ENCODE results near the gene GOSR1.
"Not testable (repeated sequence)": the region's sequence is repeated elsewhere in the genome, so short reads cannot be mapped to it uniquely, and the experiment has no call there.

Gene GOSR1

GRCh38 chr17:30520882-30521281 lies 43.7 kb downstream of the GOSR1 start:
- TF ChIP-seq ELK4 (IDR thresholded peaks at IDR 0.05; ENCODE audit: borderline replicate concordance, low read depth, low read length) (no peak), ZNF394 (tag by site-specific recombination; IDR thresholded peaks at IDR 0.05; ENCODE audit: borderline replicate concordance) (no peak)
- no peak overlapping the region for H3K4me3 ChIP-seq (ENCODE audit: low read depth, low read length)
- H3K9me3 ChIP-seq (ENCODE audit: control insufficient read depth, insufficient read depth, low read depth, low read length), result no peaks in the 10 kb centered on the region
- no peak overlapping the region for H3K27ac ChIP-seq (ENCODE audit: extremely low read depth, low read depth, low read length)
- CTCF ChIA-PET, result interaction anchor here (0.6 kb wide), 2 partner anchors 33 to 1056 kb away, joined by 3 read pairs; no protein-coding TSS in a partner anchor
- POLR2A ChIA-PET, result no interaction called here
- no peaks in the 10 kb centered on the region for H3K4me1 ChIP-seq (ENCODE audit: control insufficient read depth, insufficient read depth, low read length)
- peaks cover 42 to 61% of the 10 kb centered on the region in 2 experiments for H3K36me3 ChIP-seq (ENCODE audit: control insufficient read depth in 2 of 2, insufficient read depth in 1 of 2, low read length in 2 of 2)

GRCh38 chr17:30521766-30522165 lies 44.6 kb downstream of the GOSR1 start:
- Histone ChIP-seq H3K4me1 (ENCODE audit: control insufficient read depth, insufficient read depth, low read length) (no peaks in the 10 kb centered on the region), H3K4me3 (ENCODE audit: low read depth, low read length) (no peak overlapping the region), H3K36me3 (ENCODE audit: control insufficient read depth in 2 of 2, insufficient read depth in 1 of 2, low read length in 2 of 2) (peaks cover 39 to 57% of the 10 kb centered on the region in 2 experiments), H3K27ac (ENCODE audit: extremely low read depth, low read depth, low read length) (no peak overlapping the region), H3K9me3 (ENCODE audit: control insufficient read depth, insufficient read depth, low read depth, low read length) (no peaks in the 10 kb centered on the region)
- POLR2A ChIA-PET, result no interaction called here
- no peak for TF ChIP-seq ZNF561 (tag by site-specific recombination; IDR thresholded peaks at IDR 0.05; ENCODE audit: borderline replicate concordance)
- CTCF ChIA-PET, result no interaction called here

GRCh38 chr17:30523236-30523635 lies 46.0 kb downstream of the GOSR1 start:
- peaks cover 32 to 46% of the 10 kb centered on the region in 2 experiments for H3K36me3 ChIP-seq (ENCODE audit: control insufficient read depth in 2 of 2, insufficient read depth in 1 of 2, low read length in 2 of 2)
- H3K4me3 ChIP-seq (ENCODE audit: low read depth, low read length); H3K4me1 ChIP-seq (ENCODE audit: control insufficient read depth, insufficient read depth, low read length); H3K9me3 ChIP-seq (ENCODE audit: control insufficient read depth, insufficient read depth, low read depth, low read length); POLR2A ChIA-PET; H3K27ac ChIP-seq (ENCODE audit: extremely low read depth, low read depth, low read length): not testable (repeated sequence)
- CTCF ChIA-PET, result interaction anchor here (0.7 kb wide), 1 partner anchor 34 kb away, joined by 4 read pairs; no protein-coding TSS in a partner anchor

GRCh38 chr17:30524847-30525246 lies 47.6 kb downstream of the GOSR1 start:
- Histone ChIP-seq H3K4me1 (ENCODE audit: control insufficient read depth, insufficient read depth, low read length) (no peaks in the 10 kb centered on the region), H3K4me3 (ENCODE audit: low read depth, low read length) (no peak overlapping the region), H3K36me3 (ENCODE audit: control insufficient read depth in 2 of 2, insufficient read depth in 1 of 2, low read length in 2 of 2) (peaks cover 24 to 38% of the 10 kb centered on the region in 2 experiments), H3K9me3 (ENCODE audit: control insufficient read depth, insufficient read depth, low read depth, low read length) (no peaks in the 10 kb centered on the region), H3K27ac (ENCODE audit: extremely low read depth, low read depth, low read length) (no peak overlapping the region)
- POLR2A ChIA-PET, result no interaction called here
- TF ChIP-seq BCL11B (tag by site-specific recombination; IDR thresholded peaks at IDR 0.05; ENCODE audit: low read depth) (no peak), ZNF580 (tag by site-specific recombination; IDR thresholded peaks at IDR 0.05) (no peak), PATZ1 (tag by site-specific recombination; IDR thresholded peaks at IDR 0.05) (no peak), ZNF658 (tag by site-specific recombination; IDR thresholded peaks at IDR 0.05) (no peak), ZNF24 (tag by site-specific recombination; IDR thresholded peaks at IDR 0.05) (no peak), ZNF530 (tag by site-specific recombination; IDR thresholded peaks at IDR 0.05; ENCODE audit: low read depth) (no peak), GFI1B (tag by site-specific recombination; IDR thresholded peaks at IDR 0.05) (no peak), IKZF3 (tag by site-specific recombination; IDR thresholded peaks at IDR 0.05) (no peak), ZNF157 (tag by site-specific recombination; IDR thresholded peaks at IDR 0.05) (no peak), ZNF488 (tag by site-specific recombination; IDR thresholded peaks at IDR 0.05) (no peak), ZNF140 (tag by site-specific recombination; IDR thresholded peaks at IDR 0.05) (no peak), ZNF423 (tag by site-specific recombination; IDR thresholded peaks at IDR 0.05) (no peak), ZNF426 (tag by site-specific recombination; IDR thresholded peaks at IDR 0.05) (no peak), HOXD13 (CRISPR knock-in tag; IDR thresholded peaks at IDR 0.05; ENCODE audit: borderline replicate concordance) (no peak)
- CTCF ChIA-PET, result interaction anchor here (0.6 kb wide), 1 partner anchor 33 kb away, joined by 3 read pairs; no protein-coding TSS in a partner anchor

Measured in HEK293 (cell line).